Measurements from ENCODE around the gene DPM1.
"Not testable (repeated sequence)": the region's sequence is repeated elsewhere in the genome, so short reads cannot be mapped to it uniquely, and the experiment has no call there.

- not testable (repeated sequence) for TF ChIP-seq POLR2A, CTCF (IDR thresholded peaks at IDR 0.05)
Observed at GRCh38 chr20:50978533-50978932, 20.2 kb upstream of the DPM1 start.

All from thyroid gland (tissue), 4 donors.